H9 (cell line): ENCODE measurements around the gene PCSK2. TPM values are rescaled to one million over a fixed set of nuclear protein-coding genes. Genes with fewer than 3 reads are reported as not detected.

Experiments used
- DNase-seq: peaks from one replicate; pipeline ENCODE4 v3.0.0-alpha.2; 2017
- H2AFZ ChIP-seq: one replicate; pipeline ENCODE4 v1.6.1; 2013; ENCODE audit warnings: mild to moderate bottlenecking, low read length, control low read depth, moderate library complexity
- H2AK5ac ChIP-seq: 2 replicates; pipeline ENCODE4 v1.6.1; 2013; ENCODE audit warnings: low read length, control low read depth, mixed read lengths; ENCODE audit not compliant: insufficient read length
- H2BK120ac ChIP-seq: one replicate; pipeline ENCODE4 v1.6.1; 2013; ENCODE audit warnings: low read depth, mild to moderate bottlenecking, low read length, control low read depth, inconsistent platforms; ENCODE audit not compliant: poor library complexity, severe bottlenecking
- H2BK12ac ChIP-seq: 2 replicates; pipeline ENCODE4 v1.6.1; 2013; ENCODE audit warnings: low read length, control low read depth, mixed read lengths, low read depth; ENCODE audit not compliant: insufficient read length
- H2BK15ac ChIP-seq: 2 replicates; pipeline ENCODE4 v1.6.1; 2013; ENCODE audit warnings: low read depth, low read length, control low read depth
- H2BK20ac ChIP-seq: one replicate; pipeline ENCODE4 v1.6.1; 2013; ENCODE audit warnings: low read depth, mild to moderate bottlenecking, low read length, control low read depth, inconsistent platforms; ENCODE audit not compliant: poor library complexity, severe bottlenecking
- H2BK5ac ChIP-seq: 2 replicates; pipeline ENCODE4 v1.6.1; 2013; ENCODE audit warnings: low read length, control low read depth, mixed read lengths; ENCODE audit not compliant: insufficient read length
- H3K14ac ChIP-seq: 2 replicates; pipeline ENCODE4 v1.6.1; 2013; ENCODE audit warnings: low read length, control low read depth; ENCODE audit not compliant: insufficient read depth
- H3K18ac ChIP-seq: 2 replicates; pipeline ENCODE4 v1.6.1; 2013; ENCODE audit warnings: low read depth, mild to moderate bottlenecking, mixed read lengths, low read length, control low read depth; ENCODE audit not compliant: insufficient read length
- H3K23ac ChIP-seq: 2 replicates; pipeline ENCODE4 v1.6.1; 2013; ENCODE audit warnings: low read length, control low read depth, mixed read lengths, low read depth; ENCODE audit not compliant: insufficient read length
- H3K23me2 ChIP-seq: 2 replicates; pipeline ENCODE4 v1.6.1; 2013; ENCODE audit warnings: low read depth, mild to moderate bottlenecking, mixed read lengths, low read length, control low read depth; ENCODE audit not compliant: insufficient read length, poor library complexity, severe bottlenecking
- H3K27ac ChIP-seq: 2 replicates; pipeline ENCODE4 v1.5.1; 2013; ENCODE audit warnings: low read length, control low read depth, mixed read lengths, low read depth; ENCODE audit not compliant: insufficient read length
- H3K27me3 ChIP-seq: 2 replicates; pipeline ENCODE4 v1.6.1; 2013; ENCODE audit warnings: low read length, control low read depth, inconsistent platforms; ENCODE audit not compliant: insufficient read depth
- H3K4ac ChIP-seq: 2 replicates; pipeline ENCODE4 v1.6.1; 2013; ENCODE audit warnings: low read depth, mild to moderate bottlenecking, control low read depth, inconsistent platforms, low read length, moderate library complexity
- H3K4me1 ChIP-seq: 2 replicates; pipeline ENCODE4 v1.6.1; 2013; ENCODE audit warnings: low read length, control low read depth, inconsistent platforms; ENCODE audit not compliant: insufficient read depth
- H3K4me2 ChIP-seq: 2 replicates; pipeline ENCODE4 v1.6.1; 2013; ENCODE audit warnings: low read length, control low read depth, mixed read lengths; ENCODE audit not compliant: insufficient read length, insufficient read depth
- H3K56ac ChIP-seq: 2 replicates; pipeline ENCODE4 v1.6.1; 2013; ENCODE audit warnings: low read depth, mild to moderate bottlenecking, mixed read lengths, low read length, control low read depth; ENCODE audit not compliant: insufficient read length
- H3K79me1 ChIP-seq: 2 replicates; pipeline ENCODE4 v1.6.1; 2013; ENCODE audit warnings: low read depth, mild to moderate bottlenecking, moderate library complexity, low read length, control low read depth, inconsistent platforms; ENCODE audit not compliant: insufficient read depth, poor library complexity, severe bottlenecking
- H3K79me2 ChIP-seq: 2 replicates; pipeline ENCODE4 v1.6.1; 2013; ENCODE audit warnings: low read length, control low read depth, inconsistent platforms; ENCODE audit not compliant: insufficient read depth
- H3K9ac ChIP-seq: 2 replicates; pipeline ENCODE4 v1.6.1; 2013; ENCODE audit warnings: low read length, control low read depth, mixed read lengths; ENCODE audit not compliant: insufficient read length; ENCODE audit errors: extremely low read depth
- H3K9me3 ChIP-seq: one replicate; pipeline ENCODE4 v1.6.1; 2013; ENCODE audit warnings: low read depth, low read length, inconsistent platforms; ENCODE audit not compliant: control insufficient read depth
- H3T11ph ChIP-seq: one replicate; pipeline ENCODE4 v1.6.1; 2013; ENCODE audit warnings: mild to moderate bottlenecking, low read length, control low read depth, inconsistent platforms
- H4K20me1 ChIP-seq: one replicate; pipeline ENCODE4 v1.6.1; 2013; ENCODE audit not compliant: control insufficient read depth, insufficient read length, insufficient read depth
- H4K5ac ChIP-seq: 2 replicates; pipeline ENCODE4 v1.6.1; 2013; ENCODE audit warnings: low read depth, mild to moderate bottlenecking, mixed read lengths, low read length, control low read depth; ENCODE audit not compliant: insufficient read length
- H4K8ac ChIP-seq: replicated peaks from 2 replicates; pipeline ENCODE4 v1.6.1; 2013; ENCODE audit warnings: low read length, control low read depth, mixed read lengths, low read depth; ENCODE audit not compliant: insufficient read length
- H4K91ac ChIP-seq: 2 replicates; pipeline ENCODE4 v1.6.1; 2013; ENCODE audit warnings: low read depth, mild to moderate bottlenecking, moderate library complexity, mixed read lengths, low read length, control low read depth; ENCODE audit not compliant: insufficient read length
- H3K27ac Mint-ChIP-seq, 3 experiments: 2 replicates in 2 of 3; 3 replicates in 1 of 3; pipeline ENCODE4 v1.8.0; 2020 to 2021; ENCODE audit warnings: mixed read lengths in 3 of 3, mild to moderate bottlenecking in 1 of 3, moderate library complexity in 1 of 3
- H3K27me3 Mint-ChIP-seq: 2 replicates; pipeline ENCODE4 v1.8.0; 2021; ENCODE audit warnings: low read depth, mild to moderate bottlenecking, moderate library complexity, mixed read lengths
- H3K36me3 Mint-ChIP-seq, 3 experiments: 2 replicates in 2 of 3; 3 replicates in 1 of 3; pipeline ENCODE4 v1.8.0; 2020 to 2021; ENCODE audit warnings: low read depth in 3 of 3, mixed read lengths in 3 of 3; ENCODE audit not compliant: insufficient read depth in 1 of 3
- H3K4me1 Mint-ChIP-seq, 2 experiments: 2 replicates each; pipeline ENCODE4 v1.8.0; 2020; ENCODE audit warnings: mixed read lengths in 2 of 2
- H3K4me3 Mint-ChIP-seq, 2 experiments: 2 replicates in 1 of 2; 3 replicates in 1 of 2; pipeline ENCODE4 v1.8.0; 2020 to 2021; ENCODE audit warnings: mild to moderate bottlenecking in 2 of 2, mixed read lengths in 2 of 2, moderate library complexity in 1 of 2
- H3K9me3 Mint-ChIP-seq, 2 experiments: 2 replicates in 1 of 2; 3 replicates in 1 of 2; pipeline ENCODE4 v1.8.0; 2020; ENCODE audit warnings: mild to moderate bottlenecking in 2 of 2, mixed read lengths in 2 of 2, moderate library complexity in 1 of 2
- WGBS: extraction: QIAGEN DNeasy Blood & Tissue Kit; methylation state at CpG from one replicate; pipeline ENCODE4 v1.1.7; 2013; ENCODE audit warnings: missing lambda C conversion rate, low lambda C conversion rate, mixed read lengths; ENCODE audit not compliant: insufficient read length; ENCODE audit errors: extremely low coverage; 5-methylcytosine and 5-hydroxymethylcytosine counted together
- total RNA-seq: library from RNA; stranded (reverse); gene quantifications from 2 replicates; pipeline ENCODE4 v1.2.1, GENCODE V29; 2021
- TF ChIP-seq, protein P1 (sequence below): fragments of 200-600 bp; sonication (generic); conservative IDR thresholded peaks from 3 replicates; pipeline ENCODE4 v1.8.0; 2021; ENCODE audit warnings: antibody characterized with exemption, mild to moderate bottlenecking

The PCSK2 gene
- total RNA-seq, 1 experiment from 2014 or later: 2.8 TPM

DNA sequence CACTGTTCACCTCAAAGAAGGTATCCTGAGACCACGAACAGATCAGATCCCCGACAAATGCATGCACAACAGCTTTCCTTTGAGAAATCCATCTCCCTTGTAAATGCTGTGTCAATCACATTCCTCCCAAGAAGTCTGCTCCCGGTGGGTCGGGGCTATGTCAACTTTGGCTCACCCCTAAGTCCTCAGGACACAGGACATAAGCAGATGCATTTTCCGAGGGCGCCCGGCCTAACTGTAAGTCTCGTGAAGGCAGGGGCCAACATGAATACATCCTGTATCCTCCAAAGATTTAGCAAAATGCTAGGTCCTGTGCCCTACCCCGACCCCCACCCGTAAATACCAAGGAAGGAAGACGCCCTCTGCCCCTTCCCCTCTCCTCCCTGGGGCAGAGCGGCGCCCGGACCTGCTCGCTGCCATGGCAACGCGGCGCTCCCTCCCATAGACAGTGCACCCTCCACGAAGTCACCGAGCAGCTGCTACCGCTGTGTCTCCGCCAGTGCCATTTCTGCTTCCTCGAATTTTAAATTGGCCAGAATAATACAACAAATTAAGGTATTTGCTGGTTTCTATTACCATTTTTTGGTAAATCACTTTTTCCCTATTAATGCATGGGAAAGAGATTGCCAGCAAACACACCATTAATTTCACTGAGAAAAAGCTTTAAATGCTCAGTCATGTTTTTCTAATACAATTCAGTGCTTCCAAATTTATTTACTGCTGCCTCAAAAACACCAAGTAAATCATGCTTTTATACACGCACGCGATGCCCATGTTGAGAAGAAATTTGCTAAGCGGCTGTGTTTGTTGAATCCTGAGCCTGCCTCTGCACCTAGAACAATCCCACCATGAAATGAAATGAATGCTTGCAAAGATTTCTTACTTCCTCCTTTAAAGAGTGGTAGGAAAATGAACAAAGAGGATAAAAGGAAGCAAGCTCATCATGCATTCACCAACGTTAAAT is 100.6 kb downstream of the PCSK2 start:
- Mint-ChIP-seq H3K27me3 (peaks cover 3% of the 10 kb centered on the region; the same call in 1 of the 2 replicates), H3K9me3 (no peaks in the 10 kb centered on the region), H3K27ac (no peak overlapping the region), H3K36me3 (no peaks in the 10 kb centered on the region), H3K4me1 (peaks cover 5 to 8% of the 10 kb centered on the region in 2 experiments; a peak in 2 of 4 replicates), H3K4me3 (no peak overlapping the region)
- Histone ChIP-seq H3K79me2 (no peaks in the 10 kb centered on the region), H2AK5ac (no peak overlapping the region), H2BK15ac (no peak overlapping the region), H2BK12ac (no peak overlapping the region), H3K9ac (no peak overlapping the region), H3K27me3 (no peaks in the 10 kb centered on the region), H3K4me1 (no peaks in the 10 kb centered on the region), H3K9me3 (no peaks in the 10 kb centered on the region), H3K23me2 (no peaks in the 10 kb centered on the region), H3K56ac (no peak overlapping the region), H3K79me1 (no peaks in the 10 kb centered on the region), H3K27ac (no peak overlapping the region), H3K4me2 (no peak overlapping the region), H4K20me1 (no peaks in the 10 kb centered on the region), H3K14ac (no peak overlapping the region), H2BK5ac (no peak overlapping the region), H3K23ac (no peak overlapping the region), H3K4ac (no peak overlapping the region), H2AFZ (no peak overlapping the region), H4K5ac (no peak overlapping the region), H3K18ac (no peak overlapping the region), H4K8ac (no peak overlapping the region), H3T11ph (no peak overlapping the region), H2BK120ac (no peak overlapping the region), H2BK20ac (no peak overlapping the region), H4K91ac (no peak overlapping the region)
- no peak for DNase-seq
- TF ChIP-seq, protein P1, sequence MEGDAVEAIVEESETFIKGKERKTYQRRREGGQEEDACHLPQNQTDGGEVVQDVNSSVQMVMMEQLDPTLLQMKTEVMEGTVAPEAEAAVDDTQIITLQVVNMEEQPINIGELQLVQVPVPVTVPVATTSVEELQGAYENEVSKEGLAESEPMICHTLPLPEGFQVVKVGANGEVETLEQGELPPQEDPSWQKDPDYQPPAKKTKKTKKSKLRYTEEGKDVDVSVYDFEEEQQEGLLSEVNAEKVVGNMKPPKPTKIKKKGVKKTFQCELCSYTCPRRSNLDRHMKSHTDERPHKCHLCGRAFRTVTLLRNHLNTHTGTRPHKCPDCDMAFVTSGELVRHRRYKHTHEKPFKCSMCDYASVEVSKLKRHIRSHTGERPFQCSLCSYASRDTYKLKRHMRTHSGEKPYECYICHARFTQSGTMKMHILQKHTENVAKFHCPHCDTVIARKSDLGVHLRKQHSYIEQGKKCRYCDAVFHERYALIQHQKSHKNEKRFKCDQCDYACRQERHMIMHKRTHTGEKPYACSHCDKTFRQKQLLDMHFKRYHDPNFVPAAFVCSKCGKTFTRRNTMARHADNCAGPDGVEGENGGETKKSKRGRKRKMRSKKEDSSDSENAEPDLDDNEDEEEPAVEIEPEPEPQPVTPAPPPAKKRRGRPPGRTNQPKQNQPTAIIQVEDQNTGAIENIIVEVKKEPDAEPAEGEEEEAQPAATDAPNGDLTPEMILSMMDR: no peak
- no CpG with 5 or more reads among the region's 28 CpGs for WGBS
